GM12878 (cell line): ENCODE measurements around the gene STMP1. TPM values are rescaled to one million over a fixed set of nuclear protein-coding genes. Genes with fewer than 3 reads are reported as not detected.

Source experiments
- ATAC-seq: fragments of 200-7000 bp; cut with Tn5 transposase; 3 replicates; pipeline ENCODE4 v1.9.1; 2020; ENCODE audit warnings: mild to moderate bottlenecking, moderate library complexity
- BruUV-seq: library from RNA; stranded (reverse); fragments of 400-500 nt; replicated peaks from 2 replicates; lab custom pipeline; 2021; lab: Mats Ljungman, UMichigan
- CTCF ChIA-PET: fragments of 300-600 bp; sonication (Branson Sonifier 250); formaldehyde crosslinking; extraction: SDS; loops from one replicate; lab custom pipeline; 2021; ENCODE audit warnings: inconsistent platforms; lab: Yijun Ruan, JAX
- POLR2A ChIA-PET: fragments of 350-600 bp; formaldehyde crosslinking; extraction: SDS; loops from one replicate; lab custom pipeline; 2021; ENCODE audit warnings: inconsistent platforms; lab: Charles Lee
- RAD21 ChIA-PET: fragments of 300-600 bp; sonication (Branson Sonifier 250); formaldehyde crosslinking; loops from one replicate; lab custom pipeline; 2023; ENCODE audit warnings: antibody characterized with exemption; ENCODE audit not compliant: unreplicated experiment; lab: Charles Lee
- SMC1A ChIA-PET: fragments of 300-600 bp; sonication (Branson Sonifier 250); formaldehyde crosslinking; loops from one replicate; lab custom pipeline; 2023; ENCODE audit not compliant: unreplicated experiment, uncharacterized antibody; lab: Charles Lee
- DNase-seq: peaks from one replicate; pipeline ENCODE4 v3.0.0-alpha.2; 2011; ENCODE audit warnings: low read depth, low spot score
- FAIRE-seq: peaks from 3 replicates; lab custom pipeline; 2011; peaks lifted over from hg19 to GRCh38; lab: Jason Lieb, UNC
- H2AFZ ChIP-seq: 2 replicates; pipeline ENCODE4 v1.6.0; 2011; ENCODE audit warnings: low read depth, low read length, control low read depth; ENCODE audit not compliant: control insufficient read depth
- H3K27ac ChIP-seq: 2 replicates; pipeline ENCODE4 v1.5.1; 2011; ENCODE audit warnings: control low read depth; ENCODE audit not compliant: control insufficient read depth, insufficient read depth
- H3K27me3 ChIP-seq, 2 experiments: replicated peaks in 1 of 2; 2 replicates each; pipeline versions ENCODE4 v1.6.0 to v1.6.1; 2011; ENCODE audit warnings: low read length in 1 of 2; ENCODE audit not compliant: control insufficient read depth in 2 of 2, insufficient read depth in 2 of 2
- H3K36me3 ChIP-seq, 2 experiments: 2 replicates each; pipeline ENCODE4 v1.5.1; 2011; ENCODE audit warnings: low read length in 1 of 2; ENCODE audit not compliant: control insufficient read depth in 2 of 2, insufficient read depth in 2 of 2
- H3K4me1 ChIP-seq: 2 replicates; pipeline ENCODE4 v1.6.1; 2011; ENCODE audit warnings: mild to moderate bottlenecking, low read length, moderate library complexity, mixed read lengths; ENCODE audit not compliant: control insufficient read depth, insufficient read depth
- H3K4me2 ChIP-seq: 2 replicates; pipeline ENCODE4 v1.6.0; 2011; ENCODE audit warnings: control low read depth; ENCODE audit not compliant: control insufficient read depth, insufficient read depth
- H3K4me3 ChIP-seq: fragments of 200-600 bp; sonication (generic); 2 replicates; pipeline ENCODE4 v1.5.1; 2016
- H3K79me2 ChIP-seq: 2 replicates; pipeline ENCODE4 v1.6.0; 2011; ENCODE audit warnings: low read length; ENCODE audit not compliant: control insufficient read depth, insufficient read depth
- H3K9ac ChIP-seq: 2 replicates; pipeline ENCODE4 v1.8.0; 2011; ENCODE audit warnings: low read length, control low read depth, mixed read lengths; ENCODE audit not compliant: control insufficient read depth, insufficient read depth
- H3K9me3 ChIP-seq: replicated peaks from 3 replicates; pipeline ENCODE4 v1.5.1; 2011; ENCODE audit warnings: mild to moderate bottlenecking, low read length; ENCODE audit not compliant: control insufficient read depth, insufficient read depth
- H4K20me1 ChIP-seq: 2 replicates; pipeline ENCODE4 v1.6.0; 2011; ENCODE audit not compliant: control insufficient read depth, insufficient read depth
- BCL11A ChIP-seq: IDR thresholded peaks from 2 replicates; pipeline ENCODE4 v1.6.1; 2011; ENCODE audit warnings: low read depth, low read length
- BMI1 ChIP-seq: fragments of 450-650 bp; IDR thresholded peaks from 2 replicates; pipeline ENCODE4 v1.6.1; 2016; ENCODE audit warnings: mild to moderate bottlenecking, moderate library complexity, borderline replicate concordance
- CBX5 ChIP-seq: sonication (generic); IDR thresholded peaks from 2 replicates; pipeline ENCODE4 v1.6.1; 2016; ENCODE audit warnings: low read depth, moderate library complexity, mild to moderate bottlenecking, inconsistent platforms
- CTCF ChIP-seq, 3 experiments: IDR thresholded peaks in 2 of 3; conservative IDR thresholded peaks in 1 of 3; 2 replicates each; pipeline ENCODE4 v1.5.1; 2011; ENCODE audit warnings: low read depth in 3 of 3, low read length in 3 of 3, mild to moderate bottlenecking in 3 of 3, control low read depth in 2 of 3, moderate library complexity in 2 of 3, inconsistent platforms in 1 of 3, mixed read lengths in 1 of 3; ENCODE audit not compliant: control insufficient read depth in 2 of 3, insufficient read depth in 1 of 3; ENCODE audit errors: extremely low read depth in 1 of 3
- FOXM1 ChIP-seq: IDR thresholded peaks from 2 replicates; pipeline ENCODE4 v1.6.1; 2012; ENCODE audit warnings: low read depth, mild to moderate bottlenecking, inconsistent platforms, low read length, moderate library complexity
- GABPA ChIP-seq: IDR thresholded peaks from 2 replicates; pipeline ENCODE4 v1.6.1; 2014; ENCODE audit warnings: antibody characterized with exemption, low read depth, mild to moderate bottlenecking, inconsistent platforms
- RAD21 ChIP-seq: IDR thresholded peaks from 2 replicates; pipeline ENCODE4 v1.6.1; 2011; ENCODE audit warnings: mild to moderate bottlenecking, low read depth, low read length, moderate library complexity; ENCODE audit not compliant: insufficient read depth
- RELB ChIP-seq: fragments of 450-650 bp; IDR thresholded peaks from 2 replicates; pipeline ENCODE4 v1.6.1; 2017; ENCODE audit warnings: low read depth, mild to moderate bottlenecking, moderate library complexity
- SMC3 ChIP-seq: IDR thresholded peaks from 2 replicates; pipeline ENCODE4 v1.6.1; 2011; ENCODE audit warnings: low read length, improper control_type of control experiment, borderline replicate concordance
- WGBS: methylation state at CpG from one replicate; pipeline ENCODE4 v1.1.6; 2016; ENCODE audit warnings: low lambda C conversion rate; ENCODE audit not compliant: insufficient replicate concordance, insufficient coverage; ENCODE audit errors: missing lambda C conversion rate; 5-methylcytosine and 5-hydroxymethylcytosine counted together
- in situ Hi-C: fragments of 300-500 bp; cut with MboI; formaldehyde crosslinking; loops from 9 replicates; pipeline ENCODE4 v1.14.3; 2018; ENCODE audit warnings: mixed read lengths
- intact Hi-C: fragments of 100-400 bp; cut with micrococcal nuclease; formaldehyde crosslinking; loops from one replicate; pipeline ENCODE4 v1.14.2; 2022; ENCODE audit not compliant: unreplicated experiment
- polyA plus RNA-seq, 11 experiments: library from polyadenylated mRNA; depleted of rRNA in 4 of 11; unstranded in 6 of 11; stranded (reverse) in 5 of 11; fragments of >200 nt; fragmentation: Nextera tagmentation in 4 of 11; fragmentation: Illumina TruSeq in 1 of 11; extraction: Ambion mirVana in 4 of 11; extraction: Trizol in 1 of 11; gene quantifications; 1 replicate in 1 of 11; 2 replicates in 10 of 11; pipeline versions ENCODE4 v1.2.1 to v1.2.3, GENCODE V29; 2011 to 2016; ENCODE audit warnings: inconsistent platforms in 2 of 11, missing spikeins in 2 of 11, low read depth in 1 of 11
- total RNA-seq, 4 experiments: library from RNA; depleted of rRNA in 3 of 4; stranded (reverse); fragments of >200 nt in 3 of 4; fragmentation: Illumina TruSeq in 1 of 4; extraction: Trizol in 1 of 4; gene quantifications; 2 replicates each; pipeline versions ENCODE4 v1.2.1 to v1.2.3, GENCODE V29; 2013 to 2021

STMP1 gene
- total and polyA plus RNA-seq, 10 of the 15 experiments (the other 5 are each of a cell fraction or from before 2014, with no cell fraction given): 8.0 to 79.9 (median 24.7) TPM

GRCh38 chr7:135620447-135620846 lies 41.9 kb upstream of the STMP1 start (continued):
- no peak for TF ChIP-seq RELB

- no peak for DNase-seq
- SMC1A ChIA-PET: interaction anchor here (1.5 to 2.2 kb wide), 2 partner anchors 14 to 24 kb away, joined by 3 to 10 read pairs; no protein-coding TSS in a partner anchor
- FAIRE-seq: peak; percentile 90
- H3K9me3 ChIP-seq: no peaks in the 10 kb centered on the region
- WGBS: 55% methylated on average over 1 of the region's 1 CpG
- CTCF ChIA-PET: interaction anchor here (0.6 to 3.0 kb wide), 21 partner anchors 9 to 412 kb away, joined by 3 to 31 read pairs (median 5); partner anchors contain the start of gene STMP1
- H4K20me1 ChIP-seq: no peaks in the 10 kb centered on the region
- H2AFZ ChIP-seq: no peak overlapping the region
- no peak overlapping the region for H3K4me2 ChIP-seq
- H3K9ac ChIP-seq: no peak overlapping the region
- intact Hi-C loops (no loop called here), in situ Hi-C loops (no loop called here)
- TF ChIP-seq BCL11A (no peak), CBX5 (no peak), FOXM1 (no peak), RAD21 (peak; percentile 43), SMC3 (peak; percentile 46; the same call in 1 of the 2 replicates), GABPA (no peak), BMI1 (no peak), CTCF (IDR thresholded peaks at IDR 0.05 in 2 of 3, conservative IDR thresholded peaks at IDR 0.05 in 1 of 3; ENCODE audit: control insufficient read depth in 2 of 3, extremely low read depth in 1 of 3, insufficient read depth in 1 of 3, low read depth in 3 of 3, low read length in 3 of 3) (peak; percentile 58 to 78 (median 67))
- BruUV-seq: no TSS peak
- H3K79me2 ChIP-seq: no peaks in the 10 kb centered on the region
- H3K36me3 ChIP-seq: peaks cover 3 to 12% of the 10 kb centered on the region in 2 experiments; a peak in 3 of 4 replicates
- RAD21 ChIA-PET: no interaction called here
- no peak overlapping the region for H3K27ac ChIP-seq
- no peak overlapping the region for H3K4me3 ChIP-seq
- POLR2A ChIA-PET: no interaction called here
- H3K27me3 ChIP-seq: no peaks in the 10 kb centered on the region
- ATAC-seq: peak; percentile 63
- H3K4me1 ChIP-seq: no peaks in the 10 kb centered on the region
Measured at GRCh38 chr7:135620980-135621850, 41.1 kb upstream of the STMP1 start.
